GM19455 (cell line): ENCODE data around the gene CCDC172.
"Not testable (repeated sequence)": the region's sequence is repeated elsewhere in the genome, so short reads cannot be mapped to it uniquely, and the experiment has no call there.

Experiments
- ATAC-seq: cut with Tn5 transposase; IDR thresholded peaks from one replicate; pipeline ENCODE4 v1.9.1; 2021; ENCODE audit not compliant: unreplicated experiment

CCDC172 gene

GRCh38 chr10:116331815-116332214 is 7.6 kb downstream of the CCDC172 start:
- no peak for ATAC-seq

- ATAC-seq, result no peak
Observed at GRCh38 chr10:116336866-116337265, 12.6 kb downstream of the CCDC172 start.

GRCh38 chr10:116352125-116352524 is 27.9 kb downstream of the CCDC172 start:
- ATAC-seq, result no peak

- ATAC-seq, result no peak
Observed at GRCh38 chr10:116353817-116354216, 29.6 kb downstream of the CCDC172 start.

- ATAC-seq, result no peak
Observed at GRCh38 chr10:116355341-116355740, 31.1 kb downstream of the CCDC172 start.

- ATAC-seq, result no peak
Observed at GRCh38 chr10:116356833-116357232, 32.6 kb downstream of the CCDC172 start.

GRCh38 chr10:116364868-116365267 is 40.6 kb downstream of the CCDC172 start:
- no peak for ATAC-seq

GRCh38 chr10:116371737-116372136 is 47.5 kb downstream of the CCDC172 start:
- ATAC-seq, result no peak

GRCh38 chr10:116382290-116382689 is 58.0 kb downstream of the CCDC172 start:
- no peak for ATAC-seq

- no peak for ATAC-seq
Observed at GRCh38 chr10:116385311-116385710, 61.1 kb downstream of the CCDC172 start.

GRCh38 chr10:116385994-116386809 is 62.0 kb downstream of the CCDC172 start:
- ATAC-seq, result no peak

- not testable (repeated sequence) for ATAC-seq
Observed at GRCh38 chr10:116393246-116393831, 69.1 kb downstream of the CCDC172 start.

- ATAC-seq, result no peak
Observed at GRCh38 chr10:116395223-116395985, 71.2 kb downstream of the CCDC172 start.

GRCh38 chr10:116398224-116398623 is 74.0 kb downstream of the CCDC172 start:
- ATAC-seq, result no peak

- no peak for ATAC-seq
Observed at GRCh38 chr10:116402858-116403257, 78.6 kb downstream of the CCDC172 start.

- no peak for ATAC-seq
Observed at GRCh38 chr10:116403740-116404250, 79.5 kb downstream of the CCDC172 start.

- ATAC-seq, result peak; percentile 53
Observed at GRCh38 chr10:116408719-116409118, 84.5 kb downstream of the CCDC172 start.

- ATAC-seq, result no peak
Observed at GRCh38 chr10:116410351-116410750, 86.1 kb downstream of the CCDC172 start.

GRCh38 chr10:116417821-116418220 is 93.6 kb downstream of the CCDC172 start:
- no peak for ATAC-seq

GRCh38 chr10:116418389-116418788 is 94.1 kb downstream of the CCDC172 start:
- ATAC-seq, result no peak

- no peak for ATAC-seq
Observed at GRCh38 chr10:116421815-116422214, 97.6 kb downstream of the CCDC172 start.

GRCh38 chr10:116427671-116428070 is 103.4 kb downstream of the CCDC172 start, which contains the start of gene PNLIPRP3:
Gene PNLIPRP3, plus strand, starts transcription at chr10:116427847. Its CDS starts 166 bp downstream, at chr10:116428013.
- no peak for ATAC-seq
